ENCODE results near the gene SEMA4F.

GRCh38 chr2:74659462-74659861, 5.4 kb downstream of the SEMA4F start:
- TF ChIP-seq, protein P1, sequence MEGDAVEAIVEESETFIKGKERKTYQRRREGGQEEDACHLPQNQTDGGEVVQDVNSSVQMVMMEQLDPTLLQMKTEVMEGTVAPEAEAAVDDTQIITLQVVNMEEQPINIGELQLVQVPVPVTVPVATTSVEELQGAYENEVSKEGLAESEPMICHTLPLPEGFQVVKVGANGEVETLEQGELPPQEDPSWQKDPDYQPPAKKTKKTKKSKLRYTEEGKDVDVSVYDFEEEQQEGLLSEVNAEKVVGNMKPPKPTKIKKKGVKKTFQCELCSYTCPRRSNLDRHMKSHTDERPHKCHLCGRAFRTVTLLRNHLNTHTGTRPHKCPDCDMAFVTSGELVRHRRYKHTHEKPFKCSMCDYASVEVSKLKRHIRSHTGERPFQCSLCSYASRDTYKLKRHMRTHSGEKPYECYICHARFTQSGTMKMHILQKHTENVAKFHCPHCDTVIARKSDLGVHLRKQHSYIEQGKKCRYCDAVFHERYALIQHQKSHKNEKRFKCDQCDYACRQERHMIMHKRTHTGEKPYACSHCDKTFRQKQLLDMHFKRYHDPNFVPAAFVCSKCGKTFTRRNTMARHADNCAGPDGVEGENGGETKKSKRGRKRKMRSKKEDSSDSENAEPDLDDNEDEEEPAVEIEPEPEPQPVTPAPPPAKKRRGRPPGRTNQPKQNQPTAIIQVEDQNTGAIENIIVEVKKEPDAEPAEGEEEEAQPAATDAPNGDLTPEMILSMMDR (IDR thresholded peaks at IDR 0.05) = no peak
- TF ChIP-seq POLR2A (IDR thresholded peaks at IDR 0.05) = no peak
